Activated CD8-positive, alpha-beta memory T cell treated with anti-CD3 and anti-CD28 coated beads for 1 hour (primary cell): ENCODE data around the gene AHCYL2.
"Not testable (repeated sequence)": the region's sequence is repeated elsewhere in the genome, so short reads cannot be mapped to it uniquely, and the experiment has no call there.

Source experiments
- DNase-seq, 2 donors: peaks; one replicate each; pipeline ENCODE4 v3.0.0-alpha.2; 2020; ENCODE audit warnings: low read depth in 1 of 2; ENCODE audit errors: extremely low read depth in 1 of 2

Gene AHCYL2

GRCh38 chr7:129405527-129405926 is 180.7 kb downstream of the AHCYL2 start:
- DNase-seq: no peak

- DNase-seq: not testable (repeated sequence)
These were observed 185.4 kb downstream of the AHCYL2 start for GRCh38 chr7:129410238-129410637.

GRCh38 chr7:129412501-129412900 is 187.7 kb downstream of the AHCYL2 start:
- DNase-seq: no peak

- no peak for DNase-seq
These were observed 192.2 kb downstream of the AHCYL2 start for GRCh38 chr7:129417073-129417472.

- no peak for DNase-seq
These were observed 197.0 kb downstream of the AHCYL2 start for GRCh38 chr7:129421717-129422250.

- DNase-seq: no peak
These were observed 197.9 kb downstream of the AHCYL2 start for GRCh38 chr7:129422727-129423126.

GRCh38 chr7:129423700-129424410 is 199.0 kb downstream of the AHCYL2 start:
- no peak for DNase-seq

GRCh38 chr7:129426482-129426881 is 201.7 kb downstream of the AHCYL2 start:
- no peak for DNase-seq

- no peak for DNase-seq
These were observed 202.8 kb downstream of the AHCYL2 start for GRCh38 chr7:129427526-129428045.

- no peak for DNase-seq
These were observed 207.2 kb downstream of the AHCYL2 start for GRCh38 chr7:129431911-129432643.

- DNase-seq: peak; percentile 62 to 87
These were observed 209.2 kb downstream of the AHCYL2 start, which contains the start of gene STRIP2 for GRCh38 chr7:129433847-129434674. STRIP2 (plus strand) TSS chr7:129434432; CDS start chr7:129434473, 41 bp downstream.

GRCh38 chr7:129434675-129435318 is 210.0 kb downstream of the AHCYL2 start:
- DNase-seq: no peak

GRCh38 chr7:129435414-129435829 is 210.6 kb downstream of the AHCYL2 start:
- DNase-seq: no peak

- DNase-seq: no peak
These were observed 211.6 kb downstream of the AHCYL2 start for GRCh38 chr7:129436335-129436923.

- no peak for DNase-seq
These were observed 212.4 kb downstream of the AHCYL2 start for GRCh38 chr7:129437190-129437589.

- DNase-seq: no peak
These were observed 213.5 kb downstream of the AHCYL2 start for GRCh38 chr7:129438281-129438838.

- DNase-seq: no peak
These were observed 214.2 kb downstream of the AHCYL2 start for GRCh38 chr7:129438839-129439651.

- DNase-seq: no peak
These were observed 215.3 kb downstream of the AHCYL2 start for GRCh38 chr7:129439963-129440625.
